ENCODE measurements around the gene HIGD2A. TPM values are rescaled to one million over a fixed set of nuclear protein-coding genes. Genes with fewer than 3 reads are reported as not detected.

The HIGD2A gene
- total RNA-seq, 1 donor from 2014 or later = 103 TPM

GRCh38 chr5:176424181-176424580, 35.6 kb downstream of the HIGD2A start:
- Histone ChIP-seq H3K4me1 (ENCODE audit: insufficient read depth, low read length) (no peaks in the 10 kb centered on the region), H4K20me1 (ENCODE audit: insufficient read depth, low read length) (no peaks in the 10 kb centered on the region), H3K79me2 (ENCODE audit: insufficient read depth, low read length) (no peaks in the 10 kb centered on the region), H3K4me2 (ENCODE audit: low read length) (no peak overlapping the region), H3K9ac (ENCODE audit: low read length) (no peak overlapping the region), H3K36me3 (ENCODE audit: insufficient read depth, low read length) (no peaks in the 10 kb centered on the region), H3K27me3 (ENCODE audit: insufficient read depth, low read length) (peaks cover 6% of the 10 kb centered on the region), H3K27ac (ENCODE audit: low read depth, low read length) (no peak overlapping the region), H3K4me3 (ENCODE audit: insufficient read depth, low read depth, low read length) (no peak overlapping the region), H3K9me3 (ENCODE audit: insufficient read depth, low read depth, low read length) (peaks cover 3% of the 10 kb centered on the region), H2AFZ (ENCODE audit: low read depth, low read length) (no peak overlapping the region)
- DNase-seq (ENCODE audit: low read depth) = no peak
- Mint-ChIP-seq H3K27ac (ENCODE audit: unreplicated experiment) (no peak overlapping the region), H3K36me3 (ENCODE audit: low read depth, unreplicated experiment) (no peaks in the 10 kb centered on the region), H3K27me3 (ENCODE audit: low read depth, unreplicated experiment) (peaks cover 10% of the 10 kb centered on the region), H3K4me1 (ENCODE audit: low read depth, unreplicated experiment) (peaks cover 2% of the 10 kb centered on the region), H3K4me3 (ENCODE audit: unreplicated experiment) (no peak overlapping the region), H3K9me3 (ENCODE audit: unreplicated experiment) (peaks cover 19% of the 10 kb centered on the region)
- TF ChIP-seq, protein P1, sequence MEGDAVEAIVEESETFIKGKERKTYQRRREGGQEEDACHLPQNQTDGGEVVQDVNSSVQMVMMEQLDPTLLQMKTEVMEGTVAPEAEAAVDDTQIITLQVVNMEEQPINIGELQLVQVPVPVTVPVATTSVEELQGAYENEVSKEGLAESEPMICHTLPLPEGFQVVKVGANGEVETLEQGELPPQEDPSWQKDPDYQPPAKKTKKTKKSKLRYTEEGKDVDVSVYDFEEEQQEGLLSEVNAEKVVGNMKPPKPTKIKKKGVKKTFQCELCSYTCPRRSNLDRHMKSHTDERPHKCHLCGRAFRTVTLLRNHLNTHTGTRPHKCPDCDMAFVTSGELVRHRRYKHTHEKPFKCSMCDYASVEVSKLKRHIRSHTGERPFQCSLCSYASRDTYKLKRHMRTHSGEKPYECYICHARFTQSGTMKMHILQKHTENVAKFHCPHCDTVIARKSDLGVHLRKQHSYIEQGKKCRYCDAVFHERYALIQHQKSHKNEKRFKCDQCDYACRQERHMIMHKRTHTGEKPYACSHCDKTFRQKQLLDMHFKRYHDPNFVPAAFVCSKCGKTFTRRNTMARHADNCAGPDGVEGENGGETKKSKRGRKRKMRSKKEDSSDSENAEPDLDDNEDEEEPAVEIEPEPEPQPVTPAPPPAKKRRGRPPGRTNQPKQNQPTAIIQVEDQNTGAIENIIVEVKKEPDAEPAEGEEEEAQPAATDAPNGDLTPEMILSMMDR (IDR thresholded peaks at IDR 0.05; ENCODE audit: insufficient read depth, low read depth, low read length) = no peak
- TF ChIP-seq EZH2 (IDR thresholded peaks at IDR 0.05; ENCODE audit: insufficient read depth, low read length) = no peak
- FAIRE-seq = no peak

DNA sequence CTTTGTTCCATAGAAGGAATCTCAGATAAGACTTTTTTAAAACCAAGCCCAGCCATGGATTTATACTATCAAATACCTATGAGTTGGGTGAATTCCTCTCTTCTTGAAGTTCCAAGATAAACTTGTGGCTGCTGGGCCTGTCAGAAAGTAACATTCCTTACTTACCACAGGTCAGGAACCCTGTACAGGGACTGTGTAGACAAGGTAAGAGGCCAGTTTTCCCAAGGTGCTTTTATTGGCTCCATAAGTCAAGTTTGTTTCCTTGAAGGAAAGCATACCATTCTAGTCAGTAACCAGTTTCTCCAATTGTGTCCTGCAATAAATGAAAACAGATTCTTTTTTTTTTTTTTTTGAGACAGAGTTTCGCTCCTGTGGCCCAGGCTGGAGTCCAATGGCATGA, 36.6 kb downstream of the HIGD2A start:
- no peaks in the 10 kb centered on the region for H3K36me3 ChIP-seq (ENCODE audit: insufficient read depth, low read length)
- H3K79me2 ChIP-seq (ENCODE audit: insufficient read depth, low read length) = no peaks in the 10 kb centered on the region
- no peak overlapping the region for H3K4me2 ChIP-seq (ENCODE audit: low read length)
- H3K27ac ChIP-seq (ENCODE audit: low read depth, low read length) = no peak overlapping the region
- H3K4me1 ChIP-seq (ENCODE audit: insufficient read depth, low read length) = no peaks in the 10 kb centered on the region
- H3K4me3 ChIP-seq (ENCODE audit: insufficient read depth, low read depth, low read length) = no peak overlapping the region
- peaks cover 3% of the 10 kb centered on the region for H3K9me3 ChIP-seq (ENCODE audit: insufficient read depth, low read depth, low read length)
- no peaks in the 10 kb centered on the region for H3K36me3 Mint-ChIP-seq (ENCODE audit: low read depth, unreplicated experiment)
- H3K9ac ChIP-seq (ENCODE audit: low read length) = no peak overlapping the region
- no peak overlapping the region for H3K4me3 Mint-ChIP-seq (ENCODE audit: unreplicated experiment)
- H3K27me3 Mint-ChIP-seq (ENCODE audit: low read depth, unreplicated experiment) = peaks cover 10% of the 10 kb centered on the region
- H3K9me3 Mint-ChIP-seq (ENCODE audit: unreplicated experiment) = peaks cover 18% of the 10 kb centered on the region
- H3K27ac Mint-ChIP-seq (ENCODE audit: unreplicated experiment) = no peak overlapping the region
- H3K27me3 ChIP-seq (ENCODE audit: insufficient read depth, low read length) = peaks cover 6% of the 10 kb centered on the region
- no peak for TF ChIP-seq EZH2 (IDR thresholded peaks at IDR 0.05; ENCODE audit: insufficient read depth, low read length)
- TF ChIP-seq, protein P1 (IDR thresholded peaks at IDR 0.05; ENCODE audit: insufficient read depth, low read depth, low read length) = no peak
- H4K20me1 ChIP-seq (ENCODE audit: insufficient read depth, low read length) = no peaks in the 10 kb centered on the region
- FAIRE-seq (no peak), DNase-seq (ENCODE audit: low read depth) (peak; percentile 92)
- peaks cover 2% of the 10 kb centered on the region for H3K4me1 Mint-ChIP-seq (ENCODE audit: low read depth, unreplicated experiment)
- H2AFZ ChIP-seq (ENCODE audit: low read depth, low read length) = no peak overlapping the region

- no peak for TF ChIP-seq EZH2 (IDR thresholded peaks at IDR 0.05; ENCODE audit: insufficient read depth, low read length)
- TF ChIP-seq, protein P1 (IDR thresholded peaks at IDR 0.05; ENCODE audit: insufficient read depth, low read depth, low read length) = no peak
- peaks cover 13% of the 10 kb centered on the region for H3K9me3 Mint-ChIP-seq (ENCODE audit: unreplicated experiment)
- Histone ChIP-seq H3K79me2 (ENCODE audit: insufficient read depth, low read length) (no peaks in the 10 kb centered on the region), H3K9me3 (ENCODE audit: insufficient read depth, low read depth, low read length) (peaks cover 3% of the 10 kb centered on the region), H3K27ac (ENCODE audit: low read depth, low read length) (no peak overlapping the region), H3K36me3 (ENCODE audit: insufficient read depth, low read length) (no peaks in the 10 kb centered on the region), H3K4me1 (ENCODE audit: insufficient read depth, low read length) (no peaks in the 10 kb centered on the region), H3K27me3 (ENCODE audit: insufficient read depth, low read length) (peaks cover 11% of the 10 kb centered on the region), H3K4me2 (ENCODE audit: low read length) (no peak overlapping the region), H4K20me1 (ENCODE audit: insufficient read depth, low read length) (no peaks in the 10 kb centered on the region), H3K4me3 (ENCODE audit: insufficient read depth, low read depth, low read length) (no peak overlapping the region), H3K9ac (ENCODE audit: low read length) (no peak overlapping the region), H2AFZ (ENCODE audit: low read depth, low read length) (no peak overlapping the region)
- no peak overlapping the region for H3K4me3 Mint-ChIP-seq (ENCODE audit: unreplicated experiment)
- peaks cover 2% of the 10 kb centered on the region for H3K4me1 Mint-ChIP-seq (ENCODE audit: low read depth, unreplicated experiment)
- no peak overlapping the region for H3K27ac Mint-ChIP-seq (ENCODE audit: unreplicated experiment)
- DNase-seq (ENCODE audit: low read depth) = no peak
- peaks cover 5% of the 10 kb centered on the region for H3K27me3 Mint-ChIP-seq (ENCODE audit: low read depth, unreplicated experiment)
- FAIRE-seq = no peak
- H3K36me3 Mint-ChIP-seq (ENCODE audit: low read depth, unreplicated experiment) = no peaks in the 10 kb centered on the region
Measured at GRCh38 chr5:176425791-176426190, 37.2 kb downstream of the HIGD2A start.

Data from astrocyte (in vitro differentiated cells and primary cell).